Colonic mucosa (tissue), 4 donors: ENCODE data around the gene CAPG. TPM values are rescaled to one million over a fixed set of nuclear protein-coding genes. Genes with fewer than 3 reads are reported as not detected.
"Not testable (repeated sequence)": the region's sequence is repeated elsewhere in the genome, so short reads cannot be mapped to it uniquely, and the experiment has no call there.

ENCODE experiments used
- DNase-seq: peaks from one replicate; pipeline ENCODE4 v3.0.0-alpha.2; 2020
- H3K27ac ChIP-seq: fragments of 200-600 bp; one replicate; pipeline ENCODE4 v1.8.0; 2021
- H3K27me3 ChIP-seq: fragments of 200-600 bp; one replicate; pipeline ENCODE4 v1.8.0; 2021
- H3K36me3 ChIP-seq: fragments of 200-600 bp; one replicate; pipeline ENCODE4 v1.8.0; 2021
- H3K4me1 ChIP-seq: fragments of 200-600 bp; one replicate; pipeline ENCODE4 v1.8.0; 2021; ENCODE audit warnings: mild to moderate bottlenecking
- H3K4me3 ChIP-seq: fragments of 200-600 bp; one replicate; pipeline ENCODE4 v1.8.0; 2021
- H3K9ac ChIP-seq, 2 donors: one replicate each; pipeline ENCODE4 v1.7.0; 2013; ENCODE audit warnings: control low read depth in 2 of 2, low read depth in 2 of 2, low read length in 2 of 2
- H3K9me3 ChIP-seq: fragments of 200-600 bp; one replicate; pipeline ENCODE4 v1.8.0; 2021
- CTCF ChIP-seq: fragments of 200-600 bp; IDR thresholded peaks from one replicate; pipeline ENCODE4 v1.8.0; 2022; ENCODE audit warnings: antibody characterized with exemption, mild to moderate bottlenecking
- intact Hi-C: fragments of 100-400 bp; cut with DNase I; formaldehyde crosslinking; loops from one replicate; pipeline ENCODE4 v1.14.1; 2022
- total RNA-seq, 2 donors: library from RNA; stranded (reverse); fragmentation: NEBNext Ultra II Directional in 1 of 2; extraction: Animal tissue kit (Norgen Biotek cat#: 25700) in 1 of 2; gene quantifications; one replicate each; pipeline ENCODE4 v1.2.1, GENCODE V29; 2021
- donor health status: healthy.
- donor health status: DM: no; HTN: no; CAD: no.
- donor health status: DM: no; HTN: no; CAD: no.

The CAPG gene
- total RNA-seq, 2 donors from 2014 or later, result 102 to 105 TPM

GRCh38 chr2:85369500-85369899 lies 40.7 kb downstream of the CAPG start:
- intact Hi-C loops, result no loop called here
- DNase-seq, result peak; percentile 40
- no peak overlapping the region for H3K4me3 ChIP-seq
- no peaks in the 10 kb centered on the region for H3K4me1 ChIP-seq
- no peaks in the 10 kb centered on the region for H3K36me3 ChIP-seq
- no peak overlapping the region for H3K27ac ChIP-seq
- H3K9me3 ChIP-seq, result no peaks in the 10 kb centered on the region
- no peaks in the 10 kb centered on the region for H3K27me3 ChIP-seq
- TF ChIP-seq CTCF, result no peak
- peak overlapping the region in 1 of 2 donors; percentile 46 for H3K9ac ChIP-seq

- H3K9ac ChIP-seq, result no peak overlapping the region
- no peak overlapping the region for H3K4me3 ChIP-seq
- no peaks in the 10 kb centered on the region for H3K9me3 ChIP-seq
- no peaks in the 10 kb centered on the region for H3K36me3 ChIP-seq
- H3K4me1 ChIP-seq, result no peaks in the 10 kb centered on the region
- H3K27me3 ChIP-seq, result no peaks in the 10 kb centered on the region
- intact Hi-C loops, result no loop called here
- no peak for DNase-seq
- H3K27ac ChIP-seq, result no peak overlapping the region
- TF ChIP-seq CTCF, result no peak
Measured at GRCh38 chr2:85368921-85369320, 41.2 kb downstream of the CAPG start.

- H3K4me3 ChIP-seq, result no peak overlapping the region
- no peak for DNase-seq
- no peaks in the 10 kb centered on the region for H3K4me1 ChIP-seq
- no peak overlapping the region for H3K27ac ChIP-seq
- intact Hi-C loops, result no loop called here
- no peaks in the 10 kb centered on the region for H3K27me3 ChIP-seq
- H3K9ac ChIP-seq, result no peak overlapping the region
- H3K36me3 ChIP-seq, result no peaks in the 10 kb centered on the region
- H3K9me3 ChIP-seq, result no peaks in the 10 kb centered on the region
- TF ChIP-seq CTCF, result no peak
Measured at GRCh38 chr2:85367180-85367579, 43.0 kb downstream of the CAPG start.

- H3K36me3 ChIP-seq, H3K27ac ChIP-seq, H3K9me3 ChIP-seq, intact Hi-C loops, H3K4me3 ChIP-seq, H3K27me3 ChIP-seq, H3K9ac ChIP-seq, H3K4me1 ChIP-seq, DNase-seq: not testable (repeated sequence)
Measured at GRCh38 chr2:85362653-85363387, 47.3 kb downstream of the CAPG start.

- intact Hi-C loops, result no loop called here
- H3K27ac ChIP-seq, result no peak overlapping the region
Measured at GRCh38 chr2:85357736-85358135, 52.4 kb downstream of the CAPG start.

More at GRCh38 chr2:85357736-85358135, 52.4 kb downstream of the CAPG start:
- H3K27me3 ChIP-seq, result no peaks in the 10 kb centered on the region
- no peak overlapping the region for H3K9ac ChIP-seq
- H3K36me3 ChIP-seq, result no peaks in the 10 kb centered on the region
- DNase-seq, result no peak
- H3K4me1 ChIP-seq, result peaks cover 4% of the 10 kb centered on the region
- H3K9me3 ChIP-seq, result no peaks in the 10 kb centered on the region
- TF ChIP-seq CTCF, result no peak
- H3K4me3 ChIP-seq, result no peak overlapping the region
